Measurements from ENCODE around the gene NEK8.
"Not testable (repeated sequence)": the region's sequence is repeated elsewhere in the genome, so short reads cannot be mapped to it uniquely, and the experiment has no call there.

The NEK8 gene

DNA sequence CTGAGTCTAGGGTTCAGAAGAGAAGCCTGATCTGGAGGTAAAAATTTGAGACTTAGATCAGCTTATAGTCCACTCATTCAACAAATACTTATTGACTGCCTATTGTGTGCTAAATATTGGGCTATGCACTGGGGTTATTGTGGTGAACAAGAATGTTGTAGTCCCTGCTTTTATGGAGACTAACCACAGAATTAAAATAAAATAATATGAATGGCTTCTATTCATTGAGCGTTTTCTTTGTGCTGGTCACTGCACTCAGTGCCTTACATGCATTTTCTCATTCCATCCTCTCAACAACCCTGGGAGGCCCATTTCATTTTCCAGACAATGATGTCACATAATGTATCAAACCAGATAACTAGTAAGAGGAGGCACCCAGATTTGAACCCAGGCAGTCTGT is 4.8 kb downstream of the NEK8 start:
- H3K9me2 ChIP-seq (replicated peaks; ENCODE audit: insufficient read depth, low read length) = no peaks in the 10 kb centered on the region
- no peaks in the 10 kb centered on the region for H3K27me3 ChIP-seq (ENCODE audit: low read length)
- TF ChIP-seq, protein P1, sequence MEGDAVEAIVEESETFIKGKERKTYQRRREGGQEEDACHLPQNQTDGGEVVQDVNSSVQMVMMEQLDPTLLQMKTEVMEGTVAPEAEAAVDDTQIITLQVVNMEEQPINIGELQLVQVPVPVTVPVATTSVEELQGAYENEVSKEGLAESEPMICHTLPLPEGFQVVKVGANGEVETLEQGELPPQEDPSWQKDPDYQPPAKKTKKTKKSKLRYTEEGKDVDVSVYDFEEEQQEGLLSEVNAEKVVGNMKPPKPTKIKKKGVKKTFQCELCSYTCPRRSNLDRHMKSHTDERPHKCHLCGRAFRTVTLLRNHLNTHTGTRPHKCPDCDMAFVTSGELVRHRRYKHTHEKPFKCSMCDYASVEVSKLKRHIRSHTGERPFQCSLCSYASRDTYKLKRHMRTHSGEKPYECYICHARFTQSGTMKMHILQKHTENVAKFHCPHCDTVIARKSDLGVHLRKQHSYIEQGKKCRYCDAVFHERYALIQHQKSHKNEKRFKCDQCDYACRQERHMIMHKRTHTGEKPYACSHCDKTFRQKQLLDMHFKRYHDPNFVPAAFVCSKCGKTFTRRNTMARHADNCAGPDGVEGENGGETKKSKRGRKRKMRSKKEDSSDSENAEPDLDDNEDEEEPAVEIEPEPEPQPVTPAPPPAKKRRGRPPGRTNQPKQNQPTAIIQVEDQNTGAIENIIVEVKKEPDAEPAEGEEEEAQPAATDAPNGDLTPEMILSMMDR (IDR thresholded peaks at IDR 0.05; ENCODE audit: insufficient read depth, low read length, poor library complexity, severe bottlenecking) = no peak
- TF ChIP-seq EZH2phosphoT487 (conservative IDR thresholded peaks at IDR 0.05; ENCODE audit: low read length) = no peak
- H4K20me1 ChIP-seq (ENCODE audit: low read depth, low read length) = no peaks in the 10 kb centered on the region
- peaks cover 37% of the 10 kb centered on the region for H3F3A ChIP-seq (ENCODE audit: insufficient read depth)
- H3K9ac ChIP-seq (ENCODE audit: low read length) = peak overlapping the region; percentile 15; the same call in 1 of the 2 replicates
- no peak overlapping the region for H3K4me3 ChIP-seq (ENCODE audit: insufficient read depth, low read length, poor library complexity, severe bottlenecking)
- H2AFZ ChIP-seq (ENCODE audit: low read depth, low read length, severe bottlenecking) = no peak overlapping the region
- H3K36me3 ChIP-seq (ENCODE audit: low read length) = peaks cover 10% of the 10 kb centered on the region; the same call in 1 of the 2 replicates
- peak overlapping the region; percentile 70 for H3K27ac ChIP-seq (ENCODE audit: low read depth, low read length)
- H3K79me2 ChIP-seq (ENCODE audit: insufficient read depth, low read length) = peaks cover 6% of the 10 kb centered on the region; the same call in 1 of the 2 replicates
- H3K9me3 ChIP-seq (ENCODE audit: insufficient read depth, low read length) = peaks cover 6% of the 10 kb centered on the region; the same call in 1 of the 2 replicates
- H3K4me2 ChIP-seq (ENCODE audit: low read depth, low read length, poor library complexity, severe bottlenecking) = peak overlapping the region; percentile 11

GRCh38 chr17:28734712-28735241 is 6.2 kb downstream of the NEK8 start:
- Histone ChIP-seq H3K9ac (ENCODE audit: low read length) (no peak overlapping the region), H3K36me3 (ENCODE audit: low read length) (peaks cover 10% of the 10 kb centered on the region; the same call in 1 of the 2 replicates), H3K27ac (ENCODE audit: low read depth, low read length) (peak overlapping the region; percentile 70), H4K20me1 (ENCODE audit: low read depth, low read length) (no peaks in the 10 kb centered on the region), H3K4me3 (ENCODE audit: insufficient read depth, low read length, poor library complexity, severe bottlenecking) (no peak overlapping the region), H3K4me2 (ENCODE audit: low read depth, low read length, poor library complexity, severe bottlenecking) (no peak overlapping the region), H2AFZ (ENCODE audit: low read depth, low read length, severe bottlenecking) (no peak overlapping the region), H3F3A (ENCODE audit: insufficient read depth) (peaks cover 40% of the 10 kb centered on the region), H3K9me2 (replicated peaks; ENCODE audit: insufficient read depth, low read length) (no peaks in the 10 kb centered on the region), H3K79me2 (ENCODE audit: insufficient read depth, low read length) (peaks cover 3% of the 10 kb centered on the region; the same call in 1 of the 2 replicates), H3K27me3 (ENCODE audit: low read length) (no peaks in the 10 kb centered on the region), H3K9me3 (ENCODE audit: insufficient read depth, low read length) (peaks cover 6% of the 10 kb centered on the region; the same call in 1 of the 2 replicates)
- TF ChIP-seq, protein P1 (IDR thresholded peaks at IDR 0.05; ENCODE audit: insufficient read depth, low read length, poor library complexity, severe bottlenecking) = no peak
- TF ChIP-seq EZH2phosphoT487 (conservative IDR thresholded peaks at IDR 0.05; ENCODE audit: low read length) = no peak

DNA sequence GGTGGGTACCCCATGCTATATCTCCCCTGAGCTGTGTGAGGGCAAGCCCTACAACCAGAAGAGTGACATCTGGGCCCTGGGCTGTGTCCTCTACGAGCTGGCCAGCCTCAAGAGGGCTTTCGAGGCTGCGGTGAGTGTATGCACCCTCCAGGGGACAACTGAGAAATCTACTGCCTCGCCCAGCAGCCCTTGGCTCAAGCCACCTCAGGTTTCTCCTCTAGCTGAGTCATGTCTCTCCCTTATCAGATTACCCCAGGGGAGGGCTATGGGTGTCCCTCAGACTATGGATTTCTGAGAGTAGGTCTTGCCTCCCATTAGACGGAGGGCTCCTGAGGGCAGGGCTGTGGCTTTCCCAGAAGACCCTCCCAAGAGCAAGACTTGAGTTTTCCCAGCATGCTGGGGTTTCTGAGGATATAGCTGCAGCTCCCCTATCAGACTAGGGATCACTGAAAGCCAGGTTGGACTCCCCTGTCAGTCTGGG is 6.7 kb downstream of the NEK8 start:
- Histone ChIP-seq H3K4me3 (ENCODE audit: insufficient read depth, low read length, poor library complexity, severe bottlenecking) (no peak overlapping the region), H3K79me2 (ENCODE audit: insufficient read depth, low read length) (no peaks in the 10 kb centered on the region), H3K27ac (ENCODE audit: low read depth, low read length) (peak overlapping the region; percentile 70), H3F3A (ENCODE audit: insufficient read depth) (peaks cover 40% of the 10 kb centered on the region), H3K9ac (ENCODE audit: low read length) (no peak overlapping the region), H3K9me3 (ENCODE audit: insufficient read depth, low read length) (peaks cover 6% of the 10 kb centered on the region; the same call in 1 of the 2 replicates), H3K36me3 (ENCODE audit: low read length) (peaks cover 10% of the 10 kb centered on the region; the same call in 1 of the 2 replicates), H4K20me1 (ENCODE audit: low read depth, low read length) (no peaks in the 10 kb centered on the region), H3K9me2 (replicated peaks; ENCODE audit: insufficient read depth, low read length) (no peaks in the 10 kb centered on the region), H3K27me3 (ENCODE audit: low read length) (no peaks in the 10 kb centered on the region), H2AFZ (ENCODE audit: low read depth, low read length, severe bottlenecking) (no peak overlapping the region), H3K4me2 (ENCODE audit: low read depth, low read length, poor library complexity, severe bottlenecking) (no peak overlapping the region)
- TF ChIP-seq, protein P1 (IDR thresholded peaks at IDR 0.05; ENCODE audit: insufficient read depth, low read length, poor library complexity, severe bottlenecking) = no peak
- TF ChIP-seq EZH2phosphoT487 (conservative IDR thresholded peaks at IDR 0.05; ENCODE audit: low read length) = no peak

DNA sequence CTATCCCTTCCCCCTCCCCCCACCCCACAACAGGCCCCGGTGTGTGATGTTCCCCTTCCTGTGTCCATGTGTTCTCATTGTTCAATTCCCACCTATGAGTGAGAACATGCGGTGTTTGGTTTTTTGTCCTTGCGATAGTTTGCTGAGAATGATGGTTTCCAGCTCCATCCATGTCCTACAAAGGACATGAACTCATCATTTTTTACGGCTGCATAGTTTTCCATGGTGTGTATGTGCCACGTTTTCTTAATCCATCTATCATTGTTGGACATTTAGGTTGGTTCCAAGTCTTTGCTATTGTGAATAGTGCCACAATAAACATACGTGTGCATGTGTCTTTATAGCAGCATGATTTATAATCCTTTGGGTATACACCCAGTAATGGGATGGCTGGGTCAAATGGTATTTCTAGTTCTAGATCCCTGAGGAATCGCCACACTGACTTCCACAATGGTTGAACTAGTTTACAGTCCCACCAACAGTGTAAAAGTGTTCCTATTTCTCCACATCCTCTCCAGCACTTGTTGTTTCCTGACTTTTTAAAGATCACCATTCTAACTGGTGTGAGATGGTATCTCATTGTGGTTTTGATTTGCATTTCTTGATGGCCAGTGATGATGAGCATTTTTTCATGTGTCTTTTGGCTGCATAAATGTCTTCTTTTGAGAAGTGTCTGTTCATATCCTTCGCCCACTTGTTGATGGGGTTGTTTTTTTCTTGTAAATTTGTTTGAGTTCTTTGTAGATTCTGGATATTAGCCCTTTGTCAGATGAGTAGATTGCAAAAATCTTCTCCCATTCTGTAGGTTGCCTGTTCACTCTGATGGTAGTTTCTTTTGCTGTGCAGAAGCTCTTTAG is 7.6 kb downstream of the NEK8 start:
- H4K20me1 ChIP-seq (ENCODE audit: low read depth, low read length); H3K4me2 ChIP-seq (ENCODE audit: low read depth, low read length, poor library complexity, severe bottlenecking); H3K9me2 ChIP-seq (replicated peaks; ENCODE audit: insufficient read depth, low read length); H3K79me2 ChIP-seq (ENCODE audit: insufficient read depth, low read length); H3K27me3 ChIP-seq (ENCODE audit: low read length); H3K9ac ChIP-seq (ENCODE audit: low read length); H3K9me3 ChIP-seq (ENCODE audit: insufficient read depth, low read length); H3K4me3 ChIP-seq (ENCODE audit: insufficient read depth, low read length, poor library complexity, severe bottlenecking); H2AFZ ChIP-seq (ENCODE audit: low read depth, low read length, severe bottlenecking): not testable (repeated sequence)
- peak overlapping the region; percentile 99 for H3K27ac ChIP-seq (ENCODE audit: low read depth, low read length)
- H3F3A ChIP-seq (ENCODE audit: insufficient read depth) = peaks cover 46% of the 10 kb centered on the region
- peaks cover 10% of the 10 kb centered on the region; the same call in 1 of the 2 replicates for H3K36me3 ChIP-seq (ENCODE audit: low read length)

All from SU-DHL-6 (cell line).